Measurements from ENCODE around the gene TPX2.

The TPX2 gene

GRCh38 chr20:31706607-31707257 lies 32.4 kb upstream of the TPX2 start:
- no peak for DNase-seq (ENCODE audit: low read depth)

- DNase-seq (ENCODE audit: low read depth) = no peak
Observed at GRCh38 chr20:31707258-31707615, 31.9 kb upstream of the TPX2 start.

- DNase-seq (ENCODE audit: low read depth) = no peak
Observed at GRCh38 chr20:31707994-31708735, 30.9 kb upstream of the TPX2 start.

GRCh38 chr20:31708736-31709534 lies 30.2 kb upstream of the TPX2 start:
- DNase-seq (ENCODE audit: low read depth) = no peak

DNA sequence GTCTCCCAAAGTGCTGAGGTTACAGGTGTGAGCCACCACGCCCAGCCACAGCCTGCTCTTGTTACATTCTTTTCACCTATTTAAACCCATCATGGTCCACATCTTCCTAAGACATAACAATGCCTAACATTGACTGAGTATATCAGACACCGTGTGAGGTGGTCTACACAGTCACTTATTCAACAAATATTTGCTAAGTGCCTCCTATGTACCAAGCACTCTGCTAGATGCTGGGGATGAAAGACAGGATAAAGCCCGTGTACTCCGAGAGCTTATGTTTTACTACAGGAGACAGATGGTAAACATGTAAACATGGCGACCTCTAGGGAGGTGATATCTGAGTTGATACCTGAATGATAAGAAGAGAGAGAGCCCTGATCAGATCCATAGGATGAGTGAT lies 29.2 kb upstream of the TPX2 start:
- no peak for DNase-seq (ENCODE audit: low read depth)

DNA sequence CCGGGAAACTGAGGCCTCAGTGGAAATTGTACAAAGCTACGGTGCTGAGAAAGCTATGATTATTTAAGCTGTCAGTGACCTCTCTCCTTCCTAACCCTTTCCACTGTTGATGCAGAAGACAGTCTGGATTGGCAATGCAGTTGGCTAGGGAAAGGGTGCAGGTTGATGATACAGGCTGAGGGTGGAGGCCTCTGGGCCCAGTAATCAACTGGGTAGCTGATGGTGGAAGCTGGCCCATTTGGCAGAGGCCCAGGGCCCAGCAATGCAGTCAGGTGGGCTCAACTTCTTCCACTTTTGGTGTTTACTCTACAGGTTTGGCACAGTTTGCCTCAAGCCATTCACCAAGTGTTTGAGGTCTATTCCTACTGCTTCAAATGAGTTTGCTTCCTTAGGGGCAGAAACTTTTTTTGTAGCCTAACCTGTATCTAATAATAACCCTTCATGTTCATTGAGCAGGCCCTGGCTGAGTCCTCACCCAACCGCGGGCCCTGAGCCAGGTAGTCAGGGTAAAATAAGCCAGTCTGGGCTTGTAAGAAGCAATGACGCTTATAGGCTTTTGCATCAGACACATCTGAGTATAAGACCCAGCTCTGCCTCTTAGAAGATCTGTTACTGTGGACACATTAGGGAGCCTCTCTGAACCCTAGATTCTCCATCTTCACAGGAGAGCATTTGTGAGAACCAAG lies 28.5 kb upstream of the TPX2 start:
- DNase-seq (ENCODE audit: low read depth) = no peak

GRCh38 chr20:31711179-31712111 lies 27.6 kb upstream of the TPX2 start:
- no peak for DNase-seq (ENCODE audit: low read depth)

- DNase-seq (ENCODE audit: low read depth) = no peak
Observed at GRCh38 chr20:31712112-31712553, 27.0 kb upstream of the TPX2 start.

GRCh38 chr20:31712564-31713311 lies 26.4 kb upstream of the TPX2 start:
- no peak for DNase-seq (ENCODE audit: low read depth)

GRCh38 chr20:31713312-31714273 lies 25.5 kb upstream of the TPX2 start:
- no peak for DNase-seq (ENCODE audit: low read depth)

DNA sequence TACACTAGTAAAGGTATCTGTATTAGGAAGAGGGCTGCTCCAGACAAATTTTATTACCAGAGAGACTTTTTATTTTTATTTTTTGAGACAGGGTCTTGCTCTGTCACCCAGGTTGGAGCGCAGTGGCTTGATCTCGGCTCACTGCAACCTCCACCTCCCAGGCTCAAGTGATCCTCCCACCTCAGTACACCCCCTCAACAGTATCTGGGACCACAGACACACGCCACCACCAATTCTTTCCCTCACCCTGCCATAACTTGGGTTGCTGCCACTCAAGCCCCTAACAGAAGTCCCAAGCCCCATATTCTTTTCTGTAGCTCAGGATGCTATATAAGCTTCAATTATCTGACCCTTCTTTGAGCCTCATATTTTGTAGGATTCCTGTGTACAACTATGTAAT lies 23.3 kb upstream of the TPX2 start:
- DNase-seq (ENCODE audit: low read depth) = no peak

DNA sequence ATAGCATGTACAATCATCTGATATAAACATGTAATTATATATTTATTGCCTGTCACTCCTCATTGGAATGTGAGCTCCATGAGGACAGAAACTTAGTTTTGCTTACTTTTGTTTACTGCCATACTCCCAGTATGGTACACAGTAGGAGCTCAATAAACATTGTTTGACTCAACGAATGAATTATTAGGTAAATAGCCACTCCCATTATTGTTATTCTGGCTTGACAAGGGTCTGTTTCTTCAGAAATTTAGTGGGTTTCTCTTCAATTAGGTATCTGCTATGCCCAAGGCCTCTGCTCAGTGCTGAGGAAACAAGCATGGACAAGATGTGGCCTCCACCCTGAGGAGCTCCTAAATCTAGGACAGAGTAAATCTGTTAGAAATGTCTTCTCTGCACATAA lies 22.7 kb upstream of the TPX2 start:
- no peak for DNase-seq (ENCODE audit: low read depth)

DNA sequence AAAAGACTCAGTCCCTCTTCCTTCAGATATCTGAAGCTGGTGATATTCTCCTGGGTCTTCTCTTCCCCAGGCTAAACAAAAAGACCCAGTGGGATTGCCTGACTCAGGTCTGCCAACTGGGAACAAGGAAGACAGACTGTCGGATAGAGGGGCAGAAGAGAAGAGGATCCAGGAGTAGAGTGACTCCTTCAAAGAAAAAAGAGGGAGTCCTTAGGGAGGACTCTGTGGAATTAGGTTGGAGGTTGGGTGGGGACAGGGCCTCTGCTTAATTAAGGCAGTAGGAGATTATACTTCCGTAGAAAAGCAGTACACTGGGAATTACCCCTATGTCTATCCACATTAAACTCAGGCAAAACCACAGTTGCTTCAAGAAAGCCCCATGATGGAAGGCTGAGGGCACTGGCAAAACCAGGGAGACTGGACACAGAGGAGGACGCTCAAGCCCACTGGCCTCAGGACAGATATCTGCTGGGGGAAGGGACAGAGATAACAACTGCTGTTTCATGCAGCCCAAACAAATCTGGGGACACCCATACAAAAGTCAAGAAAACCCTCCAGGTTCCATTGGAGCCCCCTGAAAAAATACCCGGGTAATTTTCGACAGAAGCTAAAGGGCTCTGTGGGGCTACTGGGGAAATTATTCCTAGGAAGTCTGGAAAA lies 22.1 kb upstream of the TPX2 start:
- DNase-seq (ENCODE audit: low read depth) = no peak

GRCh38 chr20:31717478-31718201 lies 21.4 kb upstream of the TPX2 start:
- no peak for DNase-seq (ENCODE audit: low read depth)

DNA sequence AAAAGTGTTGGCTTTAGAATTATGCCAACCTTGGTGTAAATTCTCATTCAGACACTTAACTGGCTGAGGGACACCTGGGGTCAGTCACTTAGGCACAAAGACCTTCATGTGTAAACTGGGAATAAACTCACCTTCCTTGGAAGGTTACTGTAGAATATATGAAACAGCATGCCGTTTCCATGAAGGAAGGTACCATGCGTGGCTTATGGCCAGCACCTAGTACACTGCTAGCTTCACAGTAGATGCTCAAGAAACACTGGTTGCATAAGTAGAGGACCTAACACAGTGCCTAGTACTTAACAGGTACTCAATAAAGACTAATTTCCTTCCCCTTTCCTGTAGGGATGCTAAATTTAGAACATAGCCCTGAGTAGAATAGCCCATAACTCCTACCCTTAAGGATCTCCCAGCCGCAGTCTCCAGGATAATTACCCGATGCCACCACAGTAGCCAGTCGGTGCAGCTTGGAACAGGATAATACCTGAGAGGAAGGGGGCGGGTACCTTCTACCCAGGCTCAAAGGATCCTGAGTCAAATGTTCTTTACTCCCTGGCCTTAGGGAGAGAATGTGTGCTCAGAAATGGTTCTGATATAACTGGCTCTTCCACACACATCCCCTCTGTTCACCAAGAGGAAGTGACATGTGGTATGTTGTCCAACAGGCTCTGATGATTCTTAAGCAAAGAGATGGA lies 20.0 kb upstream of the TPX2 start:
- no peak for DNase-seq (ENCODE audit: low read depth)

GRCh38 chr20:31719644-31720485 lies 19.2 kb upstream of the TPX2 start:
- no peak for DNase-seq (ENCODE audit: low read depth)
